ENCODE data around the gene FADS2. TPM values are rescaled to one million over a fixed set of nuclear protein-coding genes. Genes with fewer than 3 reads are reported as not detected.
A peak's percentile ranks its signal among the peaks of the same experiment; 100 is the strongest.

Gene FADS2
- total and polyA plus RNA-seq, 2 experiments from 2014 or later = 124 to 392 TPM

GRCh38 chr11:61830237-61831105, 2.4 kb downstream of the FADS2 start:
- Histone ChIP-seq H3K79me2 (replicated peaks; ENCODE audit: insufficient read depth) (peaks cover 73% of the 10 kb centered on the region), H2AFZ (no peak overlapping the region), H3K4me1 (ENCODE audit: insufficient read depth) (peaks cover 71% of the 10 kb centered on the region), H3K9me2 (ENCODE audit: insufficient read depth) (no peaks in the 10 kb centered on the region), H3K4me3 (peak overlapping the region; percentile 99), H3K27me3 (ENCODE audit: insufficient read depth) (no peaks in the 10 kb centered on the region), H3K27ac (ENCODE audit: low read depth) (0 out of 2 replicates have a peak overlapping the region, but pooled peaks have one; percentile 21), H3F3A (replicated peaks; ENCODE audit: low read depth) (peaks cover 56% of the 10 kb centered on the region), H3K36me3 (ENCODE audit: insufficient read depth) (no peaks in the 10 kb centered on the region; the same call in 1 of the 2 replicates), H3K4me2 (peak overlapping the region; percentile 100), H4K20me1 (replicated peaks; ENCODE audit: insufficient read depth) (peaks cover 42% of the 10 kb centered on the region)
- Mint-ChIP-seq H3K27me3 (ENCODE audit: insufficient read depth, low read depth, poor library complexity) (peaks cover 27% of the 10 kb centered on the region), H3K4me3 (peak overlapping the region; percentile 87), H3K9me3 (peaks cover 3% of the 10 kb centered on the region; the same call in 1 of the 3 replicates), H3K4me1 (peaks cover 66% of the 10 kb centered on the region), H3K36me3 (ENCODE audit: low read depth) (peaks cover 31% of the 10 kb centered on the region), H3K27ac (no peak overlapping the region; the same call in 1 of the 2 replicates)
- ATAC-seq (no peak), DNase-seq (ENCODE audit: low spot score) (no peak)
- no peak for TF ChIP-seq ZNF462 (CRISPR knock-in tag; IDR thresholded peaks at IDR 0.05)

GRCh38 chr11:61832207-61832606, 4.1 kb downstream of the FADS2 start:
- H3K4me3 Mint-ChIP-seq = peak overlapping the region; percentile 60
- Histone ChIP-seq H3K4me3 (no peak overlapping the region), H3K4me2 (peak overlapping the region; percentile 100), H3K4me1 (ENCODE audit: insufficient read depth) (peaks cover 65% of the 10 kb centered on the region), H4K20me1 (replicated peaks; ENCODE audit: insufficient read depth) (peaks cover 50% of the 10 kb centered on the region), H3K27ac (ENCODE audit: low read depth) (peak overlapping the region; percentile 97), H3K27me3 (ENCODE audit: insufficient read depth) (no peaks in the 10 kb centered on the region), H2AFZ (no peak overlapping the region), H3K79me2 (replicated peaks; ENCODE audit: insufficient read depth) (peaks cover 88% of the 10 kb centered on the region), H3K9me2 (ENCODE audit: insufficient read depth) (no peaks in the 10 kb centered on the region), H3F3A (replicated peaks; ENCODE audit: low read depth) (peaks cover 44% of the 10 kb centered on the region), H3K36me3 (ENCODE audit: insufficient read depth) (peaks cover 2% of the 10 kb centered on the region; the same call in 1 of the 2 replicates)
- TF ChIP-seq STAT1 (IDR thresholded peaks at IDR 0.05; ENCODE audit: unreplicated experiment) (no peak), REST (IDR thresholded peaks at IDR 0.05; ENCODE audit: unreplicated experiment) (peak; percentile 22)
- H3K27ac Mint-ChIP-seq = peak overlapping the region; percentile 84
- peaks cover 20% of the 10 kb centered on the region for H3K27me3 Mint-ChIP-seq (ENCODE audit: insufficient read depth, low read depth, poor library complexity)
- 0 out of 3 replicates have a peak, but pooled peaks cover under 1% of the 10 kb centered on the region for H3K9me3 Mint-ChIP-seq
- no peak for DNase-seq (ENCODE audit: low spot score)
- peaks cover 37% of the 10 kb centered on the region for H3K36me3 Mint-ChIP-seq (ENCODE audit: low read depth)
- no peak for ATAC-seq
- H3K4me1 Mint-ChIP-seq = peaks cover 63% of the 10 kb centered on the region
